Heart left ventricle (tissue), 16 donors: Measurements from ENCODE around the gene RHBDL2. TPM values are rescaled to one million over a fixed set of nuclear protein-coding genes. Genes with fewer than 3 reads are reported as not detected.
"Not testable (repeated sequence)": the region's sequence is repeated elsewhere in the genome, so short reads cannot be mapped to it uniquely, and the experiment has no call there.

Experiments
- ATAC-seq, 4 donors: fragments of 200-7000 bp; cut with Tn5 transposase; one replicate each; pipeline ENCODE4 v1.9.1; 2020 to 2022; ENCODE audit warnings: moderate library complexity in 4 of 4, mild to moderate bottlenecking in 3 of 4, moderate number of reproducible peaks in 1 of 4
- DNase-seq, 5 donors: peaks; one replicate each; pipeline ENCODE4 v3.0.0-alpha.2; 2020
- H3K27ac ChIP-seq, 12 donors: fragments of 200-600 bp; sonication (generic) in 4 of 12; one replicate each; pipeline versions ENCODE4 v1.5.0 to v1.8.0; 2016 to 2022; ENCODE audit warnings: mild to moderate bottlenecking in 2 of 12
- H3K27me3 ChIP-seq, 9 donors: fragments of 200-600 bp; sonication (generic) in 2 of 9; one replicate each; pipeline versions ENCODE4 v1.5.1 to v1.8.0; 2016 to 2022; ENCODE audit warnings: mild to moderate bottlenecking in 3 of 9
- H3K36me3 ChIP-seq, 9 donors: fragments of 200-600 bp; sonication (generic) in 2 of 9; one replicate each; pipeline versions ENCODE4 v1.5.0 to v1.8.0; 2018 to 2022; ENCODE audit warnings: mild to moderate bottlenecking in 2 of 9
- H3K4me1 ChIP-seq, 12 donors: fragments of 200-600 bp; sonication (generic) in 4 of 12; one replicate each; pipeline versions ENCODE4 v1.5.0 to v1.8.0; 2016 to 2022; ENCODE audit warnings: mild to moderate bottlenecking in 3 of 12
- H3K4me3 ChIP-seq, 12 donors: fragments of 200-600 bp; sonication (generic) in 4 of 12; one replicate each; pipeline versions ENCODE4 v1.5.0 to v1.8.0; 2017 to 2022; ENCODE audit warnings: mild to moderate bottlenecking in 9 of 12, moderate library complexity in 4 of 12
- H3K9me3 ChIP-seq, 12 donors: fragments of 200-600 bp; sonication (generic) in 4 of 12; one replicate each; pipeline versions ENCODE4 v1.5.0 to v1.8.0; 2016 to 2022; ENCODE audit warnings: mild to moderate bottlenecking in 1 of 12
- POLR2A ChIP-seq, 2 donors: fragments of 450-650 bp; IDR thresholded peaks; one replicate each; pipeline ENCODE4 v1.6.1; 2017; ENCODE audit warnings: antibody characterized with exemption in 2 of 2, mild to moderate bottlenecking in 2 of 2, moderate library complexity in 2 of 2
- WGBS, 4 donors: extraction: QIAGEN DNeasy Blood & Tissue Kit in 2 of 4; methylation state at CpG; one replicate each; pipeline versions ENCODE4 v1.1.5 to v1.1.7; 2013 to 2018; 5-methylcytosine and 5-hydroxymethylcytosine counted together
- intact Hi-C, 10 donors: fragments of 100-400 bp; cut with DNase I; formaldehyde crosslinking; loops; one replicate each; pipeline versions ENCODE4 v1.11.1 to v1.14.2; 2022
- polyA plus RNA-seq, 2 donors: library from polyadenylated mRNA; stranded (reverse); fragments of 200-250 nt; gene quantifications; one replicate each; pipeline ENCODE4 v1.2.3, GENCODE V29; 2013
- total RNA-seq, 9 donors: library from RNA; depleted of rRNA in 2 of 9; stranded (reverse); fragments of >200 nt in 2 of 9; fragmentation: NEBNext Ultra II Directional in 3 of 9; extraction: Animal tissue kit (Norgen Biotek cat#: 25700) in 3 of 9; gene quantifications; one replicate each; pipeline versions ENCODE4 v1.1.0 to v1.2.4, GENCODE V29; 2016 to 2023
- TF ChIP-seq, protein P1 (sequence below), 12 donors: fragments of 200-600 bp; sonication (generic) in 4 of 12; IDR thresholded peaks; one replicate each; pipeline versions ENCODE4 v1.5.0 to v1.8.0; 2018 to 2022; ENCODE audit warnings: antibody characterized with exemption in 12 of 12, mild to moderate bottlenecking in 5 of 12
- donor health status: ischemic (EF 13 %, LVEDD 7.1; RV severe dilation, severe dysfunction).
- donor health status: healthy with polysubstance abuse.
- donor health status: DM: no; HTN: yes; CAD: no.
- donor health status: DM: no; HTN: no; CAD: no.
- donor health status: ischemic (EF 25% LVEDD 6.9; RV normal size, moderate dysfunction).
- donor health status: ischemic (EF 25% LVEDD 5.7; RV mildly dilated, moderate dysfunction).
- donor health status: healthy.
- donor health status: DM: yes; HTN: yes; CAD: no.
- donor health status: ischemic (EF 35%, LVEDD 5.7; RV mildly dilated, moderate dysfunction).
- donor health status: nonischemic (EF 11% LVEDD 7.7; RV severe dilation, severe dysfunction).
- donor health status: DM: yes; HTN: yes; CAD: no.
- donor health status: PGD.
- donor health status: ischemic (EF 29% LVEDD 5.4; RV normal size, mild dysfunction).
- donor health status: nonischemic (EF 23%, LVEDD 6.1; RV moderate dilation, normal function).

Gene RHBDL2
- total and polyA plus RNA-seq, 11 donors = 0.11 to 2.2 (median 0.20) TPM; not detected in 4

DNA sequence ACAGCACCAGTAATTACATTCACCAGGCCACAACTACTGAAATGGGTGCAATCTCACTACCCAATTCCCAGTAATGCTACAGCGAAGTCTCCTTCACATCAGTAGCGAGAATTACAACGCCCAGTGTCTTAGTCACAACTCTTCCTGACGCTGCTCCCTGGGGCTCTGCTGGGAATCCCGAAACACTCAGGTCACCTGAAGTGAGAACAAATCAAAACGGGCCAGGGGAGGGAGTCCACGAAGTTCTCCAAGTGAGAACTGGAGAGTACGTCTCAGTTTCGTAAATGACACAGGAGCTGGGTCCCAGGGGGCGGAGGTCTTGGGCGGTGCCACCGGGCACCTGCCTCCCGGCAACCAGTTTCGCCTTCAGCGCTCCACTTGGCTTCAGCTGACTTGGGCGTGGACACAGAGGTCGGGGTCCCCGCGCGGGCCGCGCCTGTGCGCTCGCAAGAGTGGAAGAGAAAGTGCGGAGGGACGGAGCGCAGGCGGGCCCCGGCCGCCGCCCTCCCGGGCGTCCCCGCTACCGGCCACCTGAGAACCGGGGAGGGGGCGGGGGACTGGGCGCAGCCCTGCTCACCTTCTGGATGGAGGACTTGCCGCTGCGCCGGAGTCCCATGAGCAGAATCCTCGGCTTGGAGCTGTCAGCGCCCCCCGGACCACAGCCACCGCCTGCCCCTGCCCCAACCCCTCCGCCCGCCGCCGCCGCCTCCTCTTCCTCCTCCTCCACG is 82.6 kb downstream of the RHBDL2 start:
- H3K4me1 ChIP-seq = peaks cover 2 to 67% (median 44%) of the 10 kb centered on the region in 12 donors

DNA sequence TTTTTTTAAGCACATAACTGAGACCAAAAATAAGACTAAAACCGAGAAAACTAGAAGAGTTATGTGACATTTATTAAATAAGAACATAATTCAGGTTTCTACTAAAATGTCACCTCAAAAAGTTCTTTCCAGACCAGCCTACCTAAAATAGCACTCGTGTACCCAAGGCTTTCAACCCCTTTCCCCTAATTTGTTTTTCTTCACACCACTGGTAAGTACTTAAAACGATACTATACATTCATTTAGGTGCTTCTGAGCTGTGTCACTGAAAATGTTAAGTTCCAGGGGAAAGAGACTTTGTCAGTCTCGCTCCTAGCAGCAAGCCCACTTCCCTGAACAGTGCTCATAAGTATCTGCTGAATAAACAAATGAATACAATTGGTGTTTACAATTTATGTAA is 88.8 kb downstream of the RHBDL2 start:
- intact Hi-C loops = loop anchor here in 3 of 10 donors (10.0 kb wide), 2 partner anchors 152 to 232 kb away; no protein-coding TSS in a partner anchor
- no peak for DNase-seq

More for the DNA sequence above, 82.6 kb downstream of the RHBDL2 start:
- DNase-seq (peak; percentile 41 to 77 (median 67)), ATAC-seq (peak in 3 of 4 donors; percentile 2 to 41 (median 29))
- H3K27ac ChIP-seq = peak overlapping the region; percentile 56 to 96 (median 88)
- peak overlapping the region; percentile 81 to 99 (median 92) for H3K4me3 ChIP-seq
- no peaks in the 10 kb centered on the region for H3K9me3 ChIP-seq
- TF ChIP-seq, protein P1, sequence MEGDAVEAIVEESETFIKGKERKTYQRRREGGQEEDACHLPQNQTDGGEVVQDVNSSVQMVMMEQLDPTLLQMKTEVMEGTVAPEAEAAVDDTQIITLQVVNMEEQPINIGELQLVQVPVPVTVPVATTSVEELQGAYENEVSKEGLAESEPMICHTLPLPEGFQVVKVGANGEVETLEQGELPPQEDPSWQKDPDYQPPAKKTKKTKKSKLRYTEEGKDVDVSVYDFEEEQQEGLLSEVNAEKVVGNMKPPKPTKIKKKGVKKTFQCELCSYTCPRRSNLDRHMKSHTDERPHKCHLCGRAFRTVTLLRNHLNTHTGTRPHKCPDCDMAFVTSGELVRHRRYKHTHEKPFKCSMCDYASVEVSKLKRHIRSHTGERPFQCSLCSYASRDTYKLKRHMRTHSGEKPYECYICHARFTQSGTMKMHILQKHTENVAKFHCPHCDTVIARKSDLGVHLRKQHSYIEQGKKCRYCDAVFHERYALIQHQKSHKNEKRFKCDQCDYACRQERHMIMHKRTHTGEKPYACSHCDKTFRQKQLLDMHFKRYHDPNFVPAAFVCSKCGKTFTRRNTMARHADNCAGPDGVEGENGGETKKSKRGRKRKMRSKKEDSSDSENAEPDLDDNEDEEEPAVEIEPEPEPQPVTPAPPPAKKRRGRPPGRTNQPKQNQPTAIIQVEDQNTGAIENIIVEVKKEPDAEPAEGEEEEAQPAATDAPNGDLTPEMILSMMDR (IDR thresholded peaks at IDR 0.05) = no peak
- no peak for TF ChIP-seq POLR2A (IDR thresholded peaks at IDR 0.05)
- no peaks in the 10 kb centered on the region for H3K27me3 ChIP-seq
- H3K36me3 ChIP-seq = peaks cover 0 to 38% (median 28%) of the 10 kb centered on the region in 9 donors
- 0% methylated on average over 39 to 51 of the region's 51 CpGs for WGBS, 4 donors
- intact Hi-C loops = loop anchor here in 6 of 10 donors (2.0 to 10.0 kb wide), 6 partner anchors 133 to 233 kb away; partner anchors contain the start of genes AKIRIN1 (in 2 of the 6) and NDUFS5 (in 1 of the 6)

DNA sequence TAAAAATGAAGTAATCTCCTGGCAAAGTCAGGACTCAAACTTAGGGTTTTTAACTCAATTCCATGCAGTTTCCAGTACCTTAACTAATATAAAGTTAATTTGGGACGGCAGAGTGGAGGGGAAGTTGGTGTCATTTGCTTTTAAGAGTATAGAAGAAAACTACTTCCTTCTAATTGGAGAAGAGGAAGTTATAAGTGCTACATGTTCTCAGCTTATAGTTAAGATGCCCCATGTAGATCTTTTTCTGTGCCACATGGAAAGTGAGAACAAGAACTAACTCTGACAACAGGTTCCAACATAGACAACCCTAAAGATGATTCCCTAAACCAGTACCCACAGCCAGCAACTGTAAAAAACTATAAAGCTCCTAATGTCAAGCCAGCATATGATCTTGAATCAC is 93.6 kb downstream of the RHBDL2 start:
- peaks cover 0 to 100% (median 94%) of the 10 kb centered on the region in 9 donors for H3K36me3 ChIP-seq
- no peaks in the 10 kb centered on the region for H3K9me3 ChIP-seq
- H3K4me3 ChIP-seq = no peak overlapping the region
- TF ChIP-seq, protein P1 (IDR thresholded peaks at IDR 0.05) = no peak
- no peak for TF ChIP-seq POLR2A (IDR thresholded peaks at IDR 0.05)
- WGBS, 4 donors = 78 to 86% (median 80%) methylated on average over 1 of the region's 1 CpG
- DNase-seq = no peak
- intact Hi-C loops = no loop called here
- H3K27me3 ChIP-seq = no peaks in the 10 kb centered on the region
- ATAC-seq = no peak
- peak overlapping the region in 1 of 12 donors; percentile 38 for H3K27ac ChIP-seq
- H3K4me1 ChIP-seq = peaks cover 0 to 22% (median 0%) of the 10 kb centered on the region in 12 donors

More for the DNA sequence above, 88.8 kb downstream of the RHBDL2 start:
- Histone ChIP-seq H3K4me1 (peaks cover 0 to 46% (median 10%) of the 10 kb centered on the region in 12 donors), H3K27me3 (no peaks in the 10 kb centered on the region), H3K36me3 (peaks cover 0 to 91% (median 85%) of the 10 kb centered on the region in 9 donors), H3K4me3 (no peak overlapping the region), H3K9me3 (no peaks in the 10 kb centered on the region), H3K27ac (no peak overlapping the region)
- no peak for ATAC-seq
- WGBS, 4 donors = 90 to 92% (median 90%) methylated on average over 4 of the region's 4 CpGs
- TF ChIP-seq, protein P1 (IDR thresholded peaks at IDR 0.05) = no peak
- TF ChIP-seq POLR2A (IDR thresholded peaks at IDR 0.05) = no peak

DNA sequence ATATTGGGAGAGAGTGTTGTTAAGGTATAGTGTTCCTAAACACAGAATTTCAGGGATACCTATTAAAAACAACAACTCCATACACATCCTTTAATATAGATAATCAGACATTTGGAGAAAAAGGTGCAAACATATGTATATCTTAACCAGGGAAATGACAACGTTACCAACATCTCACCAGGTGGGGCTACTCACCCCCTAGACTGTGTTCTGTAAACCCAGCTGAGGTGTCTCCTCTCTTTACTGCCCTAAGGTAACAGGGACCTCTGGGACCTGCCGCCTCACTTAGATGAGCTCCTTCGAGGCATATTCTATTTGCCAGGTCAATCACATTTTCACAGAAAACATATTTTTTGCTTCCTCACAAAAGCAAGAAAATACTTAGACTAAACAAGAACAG is 95.4 kb downstream of the RHBDL2 start:
- Histone ChIP-seq H3K27me3 (no peaks in the 10 kb centered on the region), H3K27ac (peak overlapping the region in 1 of 12 donors; percentile 8), H3K9me3 (no peaks in the 10 kb centered on the region), H3K4me1 (peaks cover 0 to 18% (median 0%) of the 10 kb centered on the region in 12 donors), H3K4me3 (no peak overlapping the region), H3K36me3 (peaks cover 0 to 99% (median 94%) of the 10 kb centered on the region in 9 donors)
- TF ChIP-seq, protein P1 (IDR thresholded peaks at IDR 0.05) = no peak
- no peak for TF ChIP-seq POLR2A (IDR thresholded peaks at IDR 0.05)
- intact Hi-C loops = no loop called here
- ATAC-seq (no peak), DNase-seq (no peak)
- WGBS, 4 donors = 72 to 92% (median 90%) methylated on average over 3 of the region's 3 CpGs

DNA sequence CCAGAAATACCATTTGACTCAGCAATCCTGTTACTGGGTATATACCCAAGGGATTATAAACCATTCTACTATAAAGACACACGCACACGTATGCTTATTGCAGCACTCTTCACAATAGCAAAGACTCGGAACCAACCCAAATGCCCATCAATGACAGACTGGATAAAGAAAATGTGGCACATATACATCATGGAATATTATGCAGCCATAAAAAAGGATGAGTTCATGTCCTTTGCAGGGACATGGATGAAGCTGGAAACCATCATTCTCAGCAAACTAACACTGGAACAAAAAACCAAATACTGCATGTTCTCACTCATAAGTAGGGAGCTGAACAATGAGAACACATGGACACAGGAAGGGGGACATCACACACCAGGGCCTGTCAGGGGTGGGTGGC is 96.5 kb downstream of the RHBDL2 start:
- intact Hi-C loops, H3K9me3 ChIP-seq, DNase-seq, H3K4me3 ChIP-seq, ATAC-seq, H3K27ac ChIP-seq, H3K27me3 ChIP-seq: not testable (repeated sequence)
- Histone ChIP-seq H3K36me3 (peaks cover 0 to 99% (median 85%) of the 10 kb centered on the region in 9 donors), H3K4me1 (peaks cover 0 to 25% (median 8%) of the 10 kb centered on the region in 12 donors)
- WGBS, 4 donors = 93 to 100% (median 95%) methylated on average over 3 of the region's 3 CpGs
